Parietal lobe (tissue), 2 donors: ENCODE data around the gene SEC22B. TPM values are rescaled to one million over a fixed set of nuclear protein-coding genes. Genes with fewer than 3 reads are reported as not detected.

Experiments used
- small RNA-seq: library from RNA; depleted of rRNA; stranded (forward); fragments of <200 nt; gene quantifications from one replicate; pipeline ENCODE3, GENCODE V24; 2014; ENCODE audit warnings: low replicate concordance
- total RNA-seq: library from RNA; depleted of rRNA; stranded (reverse); fragments of >200 nt; gene quantifications from one replicate; pipeline ENCODE4 v1.2.3, GENCODE V29; 2014

SEC22B gene
- 32.6 TPM for total RNA-seq

DNA sequence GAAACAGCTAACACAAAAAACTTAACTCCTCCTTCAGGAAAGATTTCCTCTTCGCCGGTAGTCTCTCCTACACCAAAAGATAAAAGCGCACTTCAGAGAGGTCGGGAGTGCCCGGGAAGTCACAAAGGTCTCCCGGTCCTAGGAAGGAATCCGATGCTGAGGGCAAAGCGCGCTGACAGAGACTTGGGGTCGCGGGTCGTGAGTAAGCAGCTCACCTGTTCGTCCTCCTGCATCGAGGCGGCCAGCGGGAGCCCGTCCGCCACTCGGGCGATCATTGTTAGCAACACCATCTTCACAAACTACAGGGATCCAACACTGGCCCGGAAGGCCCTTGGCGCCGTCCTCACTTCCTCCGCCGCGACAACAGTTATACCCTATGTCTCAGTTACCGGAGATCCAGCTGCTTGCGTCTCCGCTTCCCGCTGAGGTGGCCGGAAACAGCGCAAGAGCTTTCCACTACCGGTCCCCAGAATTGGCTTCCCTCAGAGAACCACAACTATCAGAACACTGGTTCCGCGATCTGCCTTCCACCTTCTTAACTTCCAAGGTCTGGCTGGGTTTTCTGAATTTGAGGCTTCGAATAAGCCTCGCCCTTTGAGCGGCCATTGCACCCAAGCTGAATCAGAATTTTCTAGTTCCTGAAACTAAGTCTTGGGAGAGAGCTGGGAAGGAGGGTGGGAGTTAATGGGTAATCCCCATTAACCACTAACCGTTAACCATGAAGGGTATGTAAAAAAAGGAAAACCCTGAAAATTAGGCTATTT, at the start of gene SEC22B:
Gene SEC22B (minus strand): TSS at position 429 of the 764 bp plus-strand sequence. CDS start 139 bp downstream, at position 290.

Small RNAs within 50 kb of the gene (small RNA-seq; reads per million reads assigned to genes)
- not detected for gene RNU6-465P

Other genes starting within 250 kb of the SEC22B start
- 62.6 TPM for gene NOTCH2, start 106.9 kb downstream of the SEC22B start, total RNA-seq
- gene NBPF8, start 238.5 kb upstream of the SEC22B start, total RNA-seq = 15.3 TPM